T-helper 1 cell (primary cell): ENCODE data around the gene IGF2BP3.
A peak's percentile ranks its signal among the peaks of the same experiment; 100 is the strongest.

Source experiments
- DNase-seq, 5 donors: peaks; one replicate each; pipeline ENCODE4 v3.0.0-alpha.2; 2012 to 2020

The IGF2BP3 gene

DNA sequence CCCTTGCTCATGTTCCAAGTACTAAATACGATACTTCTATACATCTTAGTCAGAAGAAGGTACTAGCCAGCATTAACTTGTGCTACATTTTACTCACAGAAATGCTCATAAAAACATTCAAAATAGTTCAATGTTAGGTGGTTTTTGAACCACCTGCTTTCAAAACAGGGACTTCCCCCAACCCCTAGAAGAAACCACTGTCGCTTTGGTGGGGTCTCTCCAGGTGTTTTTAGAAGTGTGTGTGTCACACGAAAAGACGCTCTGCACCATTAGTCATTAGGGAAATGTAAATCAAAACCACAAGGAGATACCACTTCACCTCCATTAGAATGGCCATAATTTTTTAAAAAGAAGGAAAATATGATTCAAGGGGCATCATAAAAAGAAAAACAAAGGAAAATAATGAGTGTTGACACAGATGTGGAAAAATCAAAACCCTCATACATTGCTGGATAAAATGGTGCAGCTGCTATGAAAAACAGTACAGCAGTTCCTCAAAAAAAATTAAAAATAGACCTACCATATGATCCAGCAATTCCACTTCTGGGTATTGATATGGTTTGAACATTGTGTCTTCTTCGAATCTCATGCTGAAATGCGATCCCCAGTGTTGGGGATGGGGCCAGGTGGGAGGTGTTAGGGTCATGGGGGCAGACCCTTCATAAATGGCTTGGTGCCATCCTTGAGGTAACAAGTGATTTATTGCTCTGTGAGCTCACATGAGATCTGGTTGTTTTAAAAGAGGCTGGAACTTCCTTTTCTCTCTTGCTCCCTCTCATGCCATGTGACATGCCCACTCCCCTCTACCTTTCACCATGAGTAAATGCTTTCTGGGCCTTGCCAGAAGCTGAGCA lies 96.9 kb downstream of the IGF2BP3 start:
- DNase-seq, result peak in 2 of 5 donors; percentile 11 to 13

DNA sequence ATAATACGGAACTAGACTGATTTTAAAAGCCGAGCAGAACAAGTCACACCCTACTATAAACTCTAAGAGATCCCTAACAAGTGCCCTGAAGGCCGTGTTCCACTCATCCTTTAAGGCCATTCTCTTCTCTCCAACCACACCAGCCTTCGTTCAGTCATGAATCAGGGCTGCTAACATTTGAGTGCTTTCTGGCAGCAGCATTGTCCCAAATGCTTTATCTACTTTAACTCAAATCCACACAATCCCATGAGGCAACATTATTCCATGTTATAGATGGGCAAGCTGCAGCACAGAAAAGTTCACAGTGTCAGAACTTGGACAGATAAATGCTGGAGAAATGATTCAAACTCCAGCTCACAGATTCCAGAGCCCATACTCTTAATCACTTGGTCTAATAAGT lies 97.7 kb downstream of the IGF2BP3 start:
- no peak for DNase-seq

DNA sequence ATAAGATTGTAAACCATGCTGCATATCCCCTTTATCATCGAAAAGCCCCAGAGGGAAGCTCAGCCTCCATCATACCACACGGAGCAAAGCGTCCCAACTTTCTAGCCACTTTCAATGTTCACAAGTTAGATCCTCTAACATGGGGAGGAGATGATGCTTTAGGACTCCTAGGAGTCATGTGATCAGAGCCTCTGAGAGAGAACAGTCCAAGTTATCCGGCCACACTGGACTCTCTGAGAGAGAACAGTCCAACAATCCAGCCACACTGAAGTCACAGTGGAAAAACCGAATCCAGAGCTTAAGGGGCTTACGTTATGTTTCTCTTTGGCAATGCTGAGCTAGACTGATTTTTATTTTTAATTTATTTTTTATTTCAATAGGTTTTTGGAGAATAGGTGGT lies 98.6 kb downstream of the IGF2BP3 start:
- no peak for DNase-seq

DNA sequence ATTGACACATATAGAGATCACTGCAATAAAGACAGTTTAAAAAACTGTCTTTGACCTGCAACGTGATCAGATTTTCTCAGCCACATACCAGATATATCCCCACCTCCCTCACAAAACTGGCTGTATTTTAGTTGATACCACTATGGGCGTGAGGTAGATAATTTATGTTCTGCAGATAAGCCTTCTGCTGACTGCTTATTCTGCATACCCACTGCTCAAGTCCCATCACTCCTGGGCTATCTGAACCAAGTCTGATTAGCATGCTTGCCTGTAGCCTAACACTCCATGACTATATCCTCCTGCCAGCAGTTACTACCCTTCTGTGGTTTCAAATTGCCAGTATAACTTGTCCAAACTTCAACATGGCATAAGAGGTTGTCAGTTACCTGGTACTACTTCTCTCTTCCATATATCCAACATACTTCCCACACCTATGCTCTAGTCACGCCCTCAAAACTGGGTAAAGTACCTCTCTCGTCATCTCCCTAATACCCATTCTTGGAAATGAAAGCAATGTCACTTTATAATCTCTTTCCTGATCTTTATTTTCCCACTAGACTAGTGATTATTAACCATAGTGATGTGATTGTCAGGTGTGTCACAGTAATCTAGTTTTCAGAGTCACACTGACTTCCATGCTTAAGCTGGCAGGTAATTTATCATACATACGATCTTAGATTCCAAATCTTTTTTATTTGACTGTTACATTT lies 100.4 kb downstream of the IGF2BP3 start:
- DNase-seq, result no peak

DNA sequence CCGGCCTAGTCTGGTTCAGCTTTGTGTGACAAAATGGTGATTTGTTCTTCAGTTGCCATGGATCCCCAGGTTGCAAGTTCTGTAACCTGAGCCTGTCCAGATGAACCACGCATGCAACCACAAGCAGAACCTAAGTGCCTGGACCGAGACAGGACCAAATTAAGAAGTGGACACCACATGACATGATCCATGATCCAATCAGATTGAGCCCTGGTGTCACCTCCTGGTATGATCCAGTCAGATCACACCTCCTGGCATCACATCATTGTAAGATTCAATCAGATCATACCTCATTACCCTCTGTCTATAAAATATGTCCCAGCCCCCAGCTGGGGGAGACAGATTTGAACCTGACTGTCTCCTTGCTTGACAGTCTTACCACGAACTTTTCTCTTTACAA lies 101.2 kb downstream of the IGF2BP3 start:
- no peak for DNase-seq

DNA sequence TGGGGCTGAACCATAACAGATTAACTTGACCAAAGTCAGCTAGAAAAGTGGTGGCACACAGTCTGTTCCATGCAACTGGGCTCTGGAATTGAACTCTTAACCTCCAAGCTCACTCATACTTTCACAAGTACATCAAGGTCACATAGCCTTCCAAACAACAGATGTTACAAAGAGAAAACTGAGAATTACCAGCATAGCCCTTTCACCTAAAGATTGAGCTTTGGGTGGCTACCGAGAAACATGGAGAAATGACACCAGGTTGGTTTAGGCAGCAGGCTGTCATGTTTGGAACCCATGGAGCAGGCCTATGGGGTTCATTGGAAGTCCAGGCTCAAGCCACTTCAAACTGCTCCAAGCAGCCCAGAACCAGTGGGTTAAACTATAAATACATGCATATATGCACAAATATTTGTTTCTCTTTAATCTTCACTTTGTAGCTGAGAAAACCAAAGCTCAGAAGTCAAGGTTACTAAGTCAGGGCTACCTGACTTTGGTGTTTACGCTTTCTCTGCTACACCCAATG lies 112.1 kb downstream of the IGF2BP3 start:
- DNase-seq, result no peak

DNA sequence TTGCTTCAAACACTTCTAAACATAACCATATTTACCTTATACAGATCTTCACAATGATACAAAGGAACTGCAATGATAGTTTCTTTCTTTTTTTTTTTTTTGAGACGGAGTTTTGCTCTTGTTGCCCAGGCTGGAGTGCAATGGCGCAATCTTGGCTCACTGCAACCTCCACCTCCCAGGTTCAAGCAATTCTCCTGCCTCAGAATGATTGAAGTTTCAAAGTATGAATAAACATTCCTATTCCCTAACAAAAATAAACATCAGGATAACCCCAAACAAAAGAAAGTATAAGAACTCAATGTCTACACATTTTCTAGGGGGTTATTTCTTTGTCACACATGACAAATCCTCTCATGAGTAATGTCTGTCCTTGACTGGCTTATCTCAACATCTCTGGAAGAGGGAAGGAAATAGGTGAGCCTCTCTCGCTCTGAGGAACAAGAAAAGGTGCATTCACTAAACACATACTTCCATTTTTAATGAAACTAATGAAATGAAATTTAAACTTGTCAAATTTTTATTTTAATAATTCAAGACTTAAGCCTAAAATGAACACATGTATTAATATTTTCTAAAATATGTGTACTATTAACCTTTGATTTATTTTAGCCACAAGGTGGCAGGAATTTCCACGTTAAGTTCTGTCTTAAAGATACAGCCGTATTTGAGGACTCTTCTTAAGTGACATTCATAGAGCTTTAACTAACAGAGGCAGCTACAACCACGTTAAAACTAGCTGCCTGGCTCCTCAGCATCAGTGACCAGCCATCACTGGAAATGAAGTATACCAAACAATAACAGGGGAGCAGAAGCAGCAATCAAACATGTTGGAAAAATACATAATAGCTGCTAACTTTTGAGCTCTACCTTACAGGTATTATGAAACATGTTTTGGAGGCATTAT lies 112.8 kb downstream of the IGF2BP3 start:
- DNase-seq, result peak in 1 of 5 donors; percentile 15

DNA sequence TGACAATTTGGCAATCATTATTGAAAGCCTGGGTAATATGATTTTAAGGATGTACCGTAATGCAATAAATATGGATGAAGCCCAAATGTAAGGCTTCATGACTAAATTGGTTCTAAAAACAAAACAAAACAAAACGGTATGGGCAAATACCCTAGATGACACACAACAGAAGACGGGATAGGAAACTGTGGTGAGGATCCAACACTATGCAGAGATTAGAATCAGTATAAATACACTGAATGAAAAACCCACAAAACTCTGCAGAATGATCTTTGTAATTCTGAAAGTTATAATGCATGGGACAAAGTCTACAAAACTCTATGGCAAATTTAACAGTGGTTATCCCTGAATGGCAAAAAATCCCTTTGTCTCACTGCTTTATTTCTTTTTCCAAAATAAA lies 113.6 kb downstream of the IGF2BP3 start:
- peak in 1 of 5 donors; percentile 78 for DNase-seq

DNA sequence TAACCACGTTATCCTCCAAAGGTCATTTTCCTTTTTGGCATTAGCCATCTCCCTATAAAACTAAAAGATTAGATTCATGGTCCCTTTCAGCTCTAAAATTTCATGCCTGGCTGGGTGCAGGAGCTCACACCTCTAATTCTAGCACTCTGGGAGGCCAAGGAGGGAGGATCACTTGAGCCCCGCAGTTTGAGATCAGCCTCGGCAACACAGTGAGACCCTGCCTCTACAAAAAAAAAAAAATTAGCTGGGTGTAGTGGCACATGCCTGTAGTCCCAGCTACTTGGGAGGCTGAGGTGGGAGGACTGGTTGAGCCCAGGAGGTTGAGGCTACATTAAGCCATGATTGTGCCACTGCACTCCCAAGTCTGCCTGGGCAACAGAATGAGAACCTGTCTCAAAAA lies 114.1 kb downstream of the IGF2BP3 start:
- DNase-seq, result no peak

DNA sequence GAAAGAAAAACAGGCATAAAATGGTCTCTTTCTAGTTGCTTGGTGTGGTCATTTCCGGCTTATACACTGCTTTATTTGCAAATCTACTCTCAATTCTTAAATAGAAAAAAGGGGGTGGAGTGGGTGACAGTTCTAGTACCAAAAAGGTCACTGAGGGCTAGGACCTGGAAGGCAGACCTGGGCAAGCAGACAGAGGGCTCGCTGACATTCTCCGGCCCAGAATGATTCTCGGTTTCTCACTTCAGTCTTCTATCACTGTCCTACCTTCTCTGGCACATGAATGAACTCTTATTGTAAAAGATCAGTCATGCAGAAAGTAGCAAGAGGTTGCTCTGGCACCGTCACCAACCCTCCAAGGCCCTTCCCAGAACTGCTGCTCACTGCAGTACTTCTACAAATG lies 117.1 kb downstream of the IGF2BP3 start:
- no peak for DNase-seq

DNA sequence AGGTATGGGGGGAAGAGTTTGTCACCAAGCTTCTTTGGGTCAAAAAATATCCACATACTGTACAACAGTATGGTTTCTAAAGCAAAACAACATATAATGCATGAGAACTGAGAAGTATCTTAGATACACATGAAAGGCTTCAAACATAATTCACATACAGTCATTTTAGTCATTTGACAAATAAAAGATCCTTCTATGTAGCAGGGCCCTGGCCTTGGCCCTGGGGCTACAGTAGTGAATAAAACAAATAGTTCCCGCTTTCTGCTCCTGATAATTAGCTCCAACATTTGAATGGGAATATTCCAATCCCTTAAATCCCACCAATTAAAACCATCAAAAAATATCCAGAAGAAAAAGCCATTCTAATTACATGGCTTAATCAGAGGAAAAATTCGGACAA lies 119.8 kb downstream of the IGF2BP3 start:
- no peak for DNase-seq

DNA sequence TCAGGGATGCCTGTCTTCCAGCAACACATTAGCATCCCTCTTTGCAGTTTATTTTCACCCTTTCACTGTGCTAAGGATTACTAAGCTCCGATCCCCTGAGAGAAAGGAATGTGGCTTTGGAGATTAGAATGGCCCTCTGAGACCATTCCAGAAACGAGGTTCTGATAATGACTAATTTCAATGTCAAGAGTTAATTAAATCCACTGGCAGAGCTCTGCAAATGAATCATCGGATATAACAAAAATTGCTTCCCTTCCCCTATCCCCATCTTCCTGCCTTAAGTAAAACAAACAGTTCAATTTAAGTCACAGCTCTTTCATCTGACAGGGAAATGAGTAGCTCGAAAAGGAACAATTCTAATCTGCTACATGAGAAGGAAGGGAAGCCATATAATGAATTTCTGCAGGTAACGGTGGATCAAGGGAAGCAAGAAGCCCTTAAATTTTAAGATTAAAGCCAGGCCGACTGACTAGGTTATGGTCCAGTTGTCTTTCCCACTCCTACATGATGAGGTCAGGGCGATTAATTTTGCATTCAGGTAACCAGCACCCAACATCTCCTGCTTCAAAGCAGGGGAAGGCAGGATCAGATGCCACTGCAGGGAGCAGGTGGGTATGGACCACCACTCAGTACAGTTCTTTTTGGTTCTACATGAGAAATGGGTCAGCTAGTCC lies 120.7 kb downstream of the IGF2BP3 start:
- no peak for DNase-seq

DNA sequence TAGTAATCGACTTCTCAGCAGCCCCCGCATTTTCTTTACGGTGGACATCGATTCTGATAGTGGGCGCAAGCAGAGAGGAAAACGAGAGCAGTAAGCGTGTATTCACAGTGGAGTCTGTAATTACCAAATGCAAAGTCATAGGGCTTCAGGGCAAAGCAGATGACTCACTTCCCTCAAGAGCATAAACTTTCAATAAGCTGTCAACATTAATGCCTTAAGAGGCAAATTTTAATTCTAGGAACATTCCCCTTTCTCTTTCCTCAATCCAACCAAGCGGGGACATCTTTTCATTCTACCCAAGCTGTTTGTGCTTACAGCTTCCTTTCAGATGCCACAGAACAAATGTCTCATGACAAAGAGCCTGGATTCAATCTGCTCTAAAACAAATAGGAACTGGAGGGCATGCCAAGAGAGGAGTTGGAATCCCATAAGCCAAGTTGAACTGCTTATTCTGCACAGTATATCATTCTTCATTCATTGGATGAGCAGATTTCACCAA lies 122.6 kb downstream of the IGF2BP3 start:
- DNase-seq, result no peak

DNA sequence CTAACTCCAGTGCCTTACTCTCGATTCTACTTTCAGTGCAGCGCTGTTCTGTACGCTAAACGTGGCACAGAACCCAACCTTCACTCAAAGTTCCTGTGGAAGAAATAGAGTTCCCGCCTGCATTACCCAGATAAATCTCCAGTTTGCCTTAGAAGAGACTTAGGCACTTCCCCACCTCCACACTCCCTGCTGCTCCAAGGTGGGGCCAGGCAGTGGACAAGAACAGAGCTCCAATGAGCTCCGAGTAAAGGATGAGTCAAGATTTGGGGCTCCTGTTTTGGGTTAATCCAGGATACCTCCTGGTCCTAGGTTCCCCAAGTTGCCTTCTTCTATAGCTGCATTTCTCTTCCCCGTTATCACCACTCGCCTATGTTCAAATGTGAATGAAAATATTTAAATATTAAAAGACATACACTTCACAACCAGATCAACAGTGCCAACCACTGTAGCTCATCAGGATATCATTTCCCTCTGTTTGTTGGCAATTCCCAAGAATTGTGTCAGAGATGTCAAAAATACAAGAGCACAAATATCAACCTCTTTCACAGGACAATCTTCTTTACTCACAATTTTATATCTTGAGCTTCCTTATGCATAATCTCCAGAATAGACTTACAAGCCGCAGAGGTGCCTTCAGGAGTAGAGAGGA lies 123.1 kb downstream of the IGF2BP3 start:
- no peak for DNase-seq

DNA sequence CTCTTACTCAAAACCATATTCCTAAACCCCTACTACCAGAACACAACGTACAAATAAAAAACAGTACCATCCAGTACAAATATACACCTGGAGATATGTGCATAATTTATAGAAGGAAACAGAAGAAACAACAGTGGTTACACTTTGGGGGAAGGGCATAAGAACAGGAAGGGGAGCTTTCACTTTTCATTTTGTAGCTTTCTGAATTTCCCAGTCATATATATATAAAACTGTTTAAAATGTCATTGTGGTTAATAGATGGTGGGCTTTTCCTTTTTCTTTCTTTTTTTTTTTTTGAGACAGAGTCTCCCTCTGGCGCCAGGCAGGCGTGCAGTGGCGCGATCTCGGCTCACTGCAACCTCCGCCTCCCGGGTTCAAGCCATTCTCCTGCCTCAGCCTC lies 124.0 kb downstream of the IGF2BP3 start:
- peak in 1 of 5 donors; percentile 30 for DNase-seq

DNA sequence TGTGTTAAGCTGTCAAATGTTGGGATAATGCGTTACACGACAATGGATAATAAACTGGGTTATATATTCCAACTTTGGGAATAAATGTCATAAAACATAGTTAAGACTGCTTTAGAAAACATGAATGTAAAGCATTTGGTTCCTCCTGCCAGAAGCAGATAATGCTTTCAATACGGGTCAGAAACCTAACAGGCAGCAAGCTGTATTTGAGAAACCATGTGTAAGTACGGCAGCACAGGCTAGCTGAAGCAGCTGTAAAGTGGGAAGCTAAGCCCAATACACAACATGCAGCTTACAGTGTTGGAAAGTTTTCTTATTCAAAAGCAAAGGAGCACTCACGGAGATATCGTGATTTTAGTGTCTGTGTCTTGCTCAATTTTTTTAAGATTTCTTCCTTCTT lies 124.7 kb downstream of the IGF2BP3 start:
- DNase-seq, result no peak

DNA sequence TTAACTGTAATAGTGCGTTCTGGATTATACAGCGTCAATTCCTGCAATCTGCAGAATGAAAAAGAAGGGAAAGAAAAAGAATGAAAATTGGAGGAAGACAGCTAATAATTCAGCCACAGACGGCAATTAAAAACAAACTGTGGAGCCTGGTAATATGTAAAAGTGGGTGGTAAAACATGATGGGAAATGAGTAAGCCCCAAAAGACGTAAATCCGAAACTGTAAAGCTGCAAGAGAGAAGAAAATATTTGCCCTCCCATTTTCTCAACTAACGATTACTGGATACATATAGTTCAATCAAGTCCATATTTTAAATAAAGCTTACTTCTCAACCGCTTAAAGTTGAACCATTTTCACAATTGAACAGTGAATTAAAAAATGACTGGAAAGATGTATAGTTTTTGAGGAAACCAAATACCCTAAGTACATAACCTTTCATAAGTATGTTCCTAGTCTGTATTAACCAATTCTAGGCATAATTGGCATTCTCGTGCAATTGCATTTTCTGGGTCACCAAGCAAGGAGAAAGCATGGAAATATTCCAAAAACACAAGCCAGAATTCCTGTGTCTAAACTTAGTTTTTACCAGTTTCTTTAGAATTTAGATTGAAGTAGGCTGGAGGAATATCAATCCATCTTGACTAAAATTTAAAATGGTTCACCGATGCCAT lies 126.3 kb downstream of the IGF2BP3 start:
- DNase-seq, result no peak

DNA sequence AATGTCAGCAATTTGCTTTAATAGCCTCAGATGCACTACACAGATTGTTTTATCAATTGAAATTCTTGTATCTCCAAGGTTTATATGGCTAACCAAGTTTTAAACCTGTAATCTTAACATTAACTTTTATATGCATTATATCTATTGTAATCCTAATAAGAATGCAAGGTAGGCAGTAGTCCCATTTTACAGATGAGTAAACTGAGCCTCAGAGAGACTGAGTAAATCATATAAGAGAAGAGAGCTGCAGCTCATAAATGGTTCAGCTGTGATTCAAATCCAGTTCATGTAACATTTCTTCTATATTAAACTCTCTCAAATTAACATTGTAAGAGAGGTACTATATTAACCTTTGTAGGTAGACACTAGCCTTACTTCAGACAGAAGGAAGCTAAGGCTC lies 127.2 kb downstream of the IGF2BP3 start:
- DNase-seq, result no peak

DNA sequence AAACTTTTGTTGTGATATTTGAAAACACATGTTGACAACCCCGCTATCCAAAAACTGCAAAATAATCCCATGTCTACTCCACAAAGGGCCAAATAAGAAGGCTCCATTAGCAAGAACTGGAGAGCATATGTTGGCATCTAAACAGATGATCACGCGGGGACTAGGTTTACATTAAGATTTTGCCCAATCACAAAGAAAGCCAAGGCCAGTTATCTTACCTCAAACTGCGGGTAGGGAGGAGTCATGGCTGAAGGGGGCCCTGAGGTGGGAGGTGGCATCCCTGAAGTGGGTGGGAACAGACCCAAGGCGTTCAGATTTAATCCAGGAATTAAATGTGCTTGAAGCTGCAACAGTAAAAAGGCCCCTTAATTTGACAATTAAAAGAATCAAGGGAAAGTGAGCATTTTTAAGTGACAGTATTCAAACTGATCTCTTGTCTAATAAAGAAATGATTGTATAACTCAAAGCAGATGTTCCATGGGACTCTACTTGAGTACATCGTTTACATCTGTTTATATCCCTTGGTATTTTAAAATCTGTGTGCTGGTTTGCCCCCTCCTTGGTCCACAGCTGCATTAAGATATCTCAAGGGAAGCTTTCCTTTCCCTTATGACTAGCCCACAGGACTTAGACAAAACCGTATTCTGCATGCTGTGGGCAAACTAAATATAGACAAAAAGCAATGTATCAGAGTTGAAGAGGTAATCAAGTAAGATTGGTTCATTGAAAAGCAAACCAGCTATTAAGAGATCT lies 128.3 kb downstream of the IGF2BP3 start:
- DNase-seq, result no peak

DNA sequence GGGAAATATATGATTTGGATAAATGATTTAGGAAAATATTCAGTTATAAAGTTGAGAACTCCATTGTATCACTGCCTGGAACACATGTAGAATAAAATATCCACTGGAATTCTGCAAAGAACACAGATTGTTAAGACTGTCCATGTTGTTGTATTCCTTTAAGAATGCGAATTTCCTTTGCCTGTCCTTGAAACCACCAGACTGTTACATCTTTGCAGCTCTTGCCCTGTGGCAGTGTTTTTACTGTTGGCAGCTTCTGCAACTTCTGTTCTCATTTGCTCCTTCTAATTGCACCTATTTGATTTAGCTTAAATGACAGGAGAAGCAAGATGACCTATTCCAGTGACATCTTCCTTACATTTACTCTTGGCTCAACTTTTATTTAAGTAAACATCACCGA lies 131.4 kb downstream of the IGF2BP3 start:
- DNase-seq, result no peak
